ENCODE measurements around the gene CA4. TPM values are rescaled to one million over a fixed set of nuclear protein-coding genes. Genes with fewer than 3 reads are reported as not detected.
A peak's percentile ranks its signal among the peaks of the same experiment; 100 is the strongest.
"Not testable (repeated sequence)": the region's sequence is repeated elsewhere in the genome, so short reads cannot be mapped to it uniquely, and the experiment has no call there.

CA4 gene
- total RNA-seq: 10 to 100 TPM in 2 of 3 donors, 1 to 10 TPM in 1; 4.7 to 46.5 (median 12.3) TPM

DNA sequence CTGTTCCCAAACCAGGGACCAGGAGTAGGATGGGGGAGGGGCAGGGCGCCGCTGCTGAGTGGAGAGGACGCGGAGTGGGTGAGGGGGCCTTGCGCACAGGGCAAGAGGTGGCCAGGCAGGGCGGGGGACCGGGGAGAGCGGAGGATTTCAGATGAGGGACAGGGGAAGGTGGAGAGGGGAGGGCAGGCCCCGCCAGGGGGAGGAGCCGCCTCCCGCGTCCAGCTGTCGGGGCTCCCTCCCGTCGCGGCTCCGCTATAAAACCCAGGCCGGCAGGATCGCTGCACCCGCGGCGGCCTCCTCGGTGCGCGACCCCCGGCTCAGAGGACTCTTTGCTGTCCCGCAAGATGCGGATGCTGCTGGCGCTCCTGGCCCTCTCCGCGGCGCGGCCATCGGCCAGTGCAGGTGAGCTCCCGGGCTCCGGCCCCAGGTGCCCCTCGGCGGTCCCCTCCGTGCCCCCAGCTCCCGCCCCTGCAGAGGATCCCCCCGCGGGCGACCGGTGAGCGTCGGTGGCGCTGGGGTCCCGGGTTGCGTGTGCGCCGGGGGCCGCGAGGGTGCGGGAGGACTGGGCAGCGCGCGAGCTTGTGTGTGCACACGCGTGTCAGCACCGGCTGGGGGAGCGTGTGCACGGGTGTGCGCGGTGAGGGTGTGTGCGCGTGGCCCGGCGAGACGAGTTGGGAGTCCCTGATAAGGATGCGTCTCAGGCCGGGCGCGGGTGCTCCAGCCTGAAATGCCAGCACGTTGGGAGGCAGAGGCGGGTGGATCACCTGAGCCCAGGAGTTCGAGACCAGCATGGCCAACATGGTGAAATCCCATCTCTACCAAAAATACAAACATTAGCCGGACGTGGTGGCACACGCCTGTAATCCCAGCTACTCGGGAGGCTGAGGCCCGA, at the start of gene CA4:
Gene CA4, plus strand, starts transcription at position 283 of the 892 bp plus-strand sequence. Its CDS starts 62 bp downstream, at position 345.
- Histone ChIP-seq H3K27ac (no peak within 1 kb of the TSS), H3K36me3 (no peaks in the 10 kb centered on the region), H3K27me3 (peaks cover 7 to 62% of the 10 kb centered on the region in 2 donors), H3K4me3 (peak within 1 kb of the TSS; percentile 31 to 66 (median 35)), H3K4me1 (no peaks in the 10 kb centered on the region), H3K9me3 (no peaks in the 10 kb centered on the region)
- intact Hi-C loops (cut with DNase I; ENCODE audit: low total_unique reads): loop anchor here (5.0 kb wide), 1 partner anchor 773 kb away; no protein-coding TSS in a partner anchor
- TF ChIP-seq POLR2A (IDR thresholded peaks at IDR 0.05) (no peak), POLR2AphosphoS5 (IDR thresholded peaks at IDR 0.05) (no peak), CTCF (IDR thresholded peaks at IDR 0.05) (no peak)
- DNase-seq (ENCODE audit: low spot score in 2 of 2): no peak

DNA sequence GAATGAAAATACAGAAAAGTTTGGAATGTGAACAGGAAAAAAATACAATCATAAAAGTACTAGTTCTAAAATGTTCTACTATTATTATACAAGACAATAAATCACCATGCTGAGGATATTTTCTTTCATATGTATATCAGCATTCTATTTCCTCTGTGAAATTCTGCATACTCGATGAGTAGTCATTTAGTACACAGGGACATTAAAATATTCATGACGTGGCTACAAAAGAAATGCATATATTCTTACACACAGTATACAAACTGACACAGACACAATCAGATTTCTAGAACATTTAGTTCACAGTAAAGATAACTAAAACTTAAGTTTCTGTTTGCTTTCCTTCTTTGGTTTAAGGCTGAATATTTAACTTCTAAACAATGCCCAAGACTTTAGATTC, 49.2 kb upstream of the CA4 start:
- H3K27me3 ChIP-seq; H3K36me3 ChIP-seq; H3K4me3 ChIP-seq; H3K9me3 ChIP-seq; intact Hi-C loops (cut with DNase I; ENCODE audit: low total_unique reads); DNase-seq (ENCODE audit: low spot score in 2 of 2); H3K27ac ChIP-seq; H3K4me1 ChIP-seq: not testable (repeated sequence)

- Histone ChIP-seq H3K4me3 (peak overlapping the region in 2 of 3 donors; percentile 15 to 51), H3K27ac (peak overlapping the region in 1 of 2 donors; percentile 22)
- H3K4me1 ChIP-seq; H3K27me3 ChIP-seq; intact Hi-C loops (cut with DNase I; ENCODE audit: low total_unique reads); H3K9me3 ChIP-seq; H3K36me3 ChIP-seq; DNase-seq (ENCODE audit: low spot score in 2 of 2): not testable (repeated sequence)
Measured at GRCh38 chr17:60102015-60102631, 47.6 kb upstream of the CA4 start.

- intact Hi-C loops (cut with DNase I; ENCODE audit: low total_unique reads): no loop called here
- Histone ChIP-seq H3K27me3 (no peaks in the 10 kb centered on the region), H3K4me3 (peak overlapping the region in 2 of 3 donors; percentile 15 to 51), H3K4me1 (no peaks in the 10 kb centered on the region), H3K36me3 (no peaks in the 10 kb centered on the region), H3K27ac (peak overlapping the region in 1 of 2 donors; percentile 22), H3K9me3 (no peaks in the 10 kb centered on the region)
- TF ChIP-seq POLR2A (IDR thresholded peaks at IDR 0.05): no peak
- no peak for TF ChIP-seq CTCF (IDR thresholded peaks at IDR 0.05)
- no peak for TF ChIP-seq POLR2AphosphoS5 (IDR thresholded peaks at IDR 0.05)
- no peak for DNase-seq (ENCODE audit: low spot score in 2 of 2)
Measured at GRCh38 chr17:60102632-60103096, 47.1 kb upstream of the CA4 start.

- TF ChIP-seq POLR2AphosphoS5 (IDR thresholded peaks at IDR 0.05) (no peak), CTCF (IDR thresholded peaks at IDR 0.05) (no peak), POLR2A (IDR thresholded peaks at IDR 0.05) (no peak)
- H3K36me3 ChIP-seq: no peaks in the 10 kb centered on the region
- intact Hi-C loops (cut with DNase I; ENCODE audit: low total_unique reads): no loop called here
- H3K9me3 ChIP-seq: no peaks in the 10 kb centered on the region
- no peak overlapping the region for H3K4me3 ChIP-seq
- H3K4me1 ChIP-seq: no peaks in the 10 kb centered on the region
- no peak for DNase-seq (ENCODE audit: low spot score in 2 of 2)
- no peak overlapping the region for H3K27ac ChIP-seq
- no peaks in the 10 kb centered on the region for H3K27me3 ChIP-seq
Measured at GRCh38 chr17:60103957-60104356, 45.8 kb upstream of the CA4 start.
